ENCODE results near the gene MGAT4A. TPM values are rescaled to one million over a fixed set of nuclear protein-coding genes. Genes with fewer than 3 reads are reported as not detected.

The MGAT4A gene
- total RNA-seq, 1 donor from 2014 or later: 8.0 TPM

GRCh38 chr2:98764499-98764898 lies 33.6 kb upstream of the MGAT4A start:
- Histone ChIP-seq H3K4me1 (no peaks in the 10 kb centered on the region), H3K36me3 (no peaks in the 10 kb centered on the region), H3K4me3 (no peak overlapping the region), H3K27me3 (no peaks in the 10 kb centered on the region), H3K27ac (no peak overlapping the region), H3K9me3 (no peaks in the 10 kb centered on the region)
- no peak for TF ChIP-seq CTCF (IDR thresholded peaks at IDR 0.05)
- DNase-seq (ENCODE audit: low spot score in 2 of 2): no peak
- intact Hi-C loops (cut with DNase I): no loop called here

- H3K27me3 ChIP-seq: no peaks in the 10 kb centered on the region
- TF ChIP-seq CTCF (IDR thresholded peaks at IDR 0.05): no peak
- no peak for DNase-seq (ENCODE audit: low spot score in 2 of 2)
- intact Hi-C loops (cut with DNase I): no loop called here
- H3K4me1 ChIP-seq: peaks cover 0 to 3% of the 10 kb centered on the region in 2 donors
- H3K9me3 ChIP-seq: no peaks in the 10 kb centered on the region
- H3K36me3 ChIP-seq: no peaks in the 10 kb centered on the region
- H3K27ac ChIP-seq: no peak overlapping the region
- no peak overlapping the region for H3K4me3 ChIP-seq
These were observed 32.4 kb upstream of the MGAT4A start for GRCh38 chr2:98763209-98763951.

- intact Hi-C loops (cut with DNase I): no loop called here
- H3K27me3 ChIP-seq: no peaks in the 10 kb centered on the region
- no peak for TF ChIP-seq CTCF (IDR thresholded peaks at IDR 0.05)
- H3K9me3 ChIP-seq: no peaks in the 10 kb centered on the region
- H3K36me3 ChIP-seq: no peaks in the 10 kb centered on the region
- no peak overlapping the region for H3K27ac ChIP-seq
- DNase-seq (ENCODE audit: low spot score in 2 of 2): no peak
- H3K4me3 ChIP-seq: no peak overlapping the region
- peaks cover 0 to 11% of the 10 kb centered on the region in 2 donors for H3K4me1 ChIP-seq
These were observed 31.0 kb upstream of the MGAT4A start for GRCh38 chr2:98761909-98762308.

GRCh38 chr2:98761267-98761781 lies 30.4 kb upstream of the MGAT4A start:
- Histone ChIP-seq H3K27ac (no peak overlapping the region), H3K4me1 (peaks cover 0 to 11% of the 10 kb centered on the region in 2 donors), H3K9me3 (no peaks in the 10 kb centered on the region), H3K36me3 (no peaks in the 10 kb centered on the region), H3K4me3 (no peak overlapping the region), H3K27me3 (no peaks in the 10 kb centered on the region)
- TF ChIP-seq CTCF (IDR thresholded peaks at IDR 0.05): no peak
- intact Hi-C loops (cut with DNase I): no loop called here
- no peak for DNase-seq (ENCODE audit: low spot score in 2 of 2)

- intact Hi-C loops (cut with DNase I): loop anchor here (2.0 kb wide), 2 partner anchors 29 to 59 kb away; partner anchors contain the start of gene MGAT4A
- TF ChIP-seq CTCF (IDR thresholded peaks at IDR 0.05): no peak
- Histone ChIP-seq H3K9me3 (no peaks in the 10 kb centered on the region), H3K4me1 (peaks cover 0 to 11% of the 10 kb centered on the region in 2 donors), H3K4me3 (no peak overlapping the region), H3K27ac (no peak overlapping the region), H3K36me3 (no peaks in the 10 kb centered on the region), H3K27me3 (no peaks in the 10 kb centered on the region)
- DNase-seq (ENCODE audit: low spot score in 2 of 2): no peak
These were observed 29.1 kb upstream of the MGAT4A start for GRCh38 chr2:98759827-98760625.
